ENCODE results near the gene GTF2F1.
A peak's percentile ranks its signal among the peaks of the same experiment; 100 is the strongest.
"Not testable (repeated sequence)": the region's sequence is repeated elsewhere in the genome, so short reads cannot be mapped to it uniquely, and the experiment has no call there.

The GTF2F1 gene

GRCh38 chr19:6417713-6418561, 25.0 kb upstream of the GTF2F1 start:
- DNase-seq = no peak

GRCh38 chr19:6416658-6417405, 23.9 kb upstream of the GTF2F1 start:
- no peak for DNase-seq

- no peak for DNase-seq
Measured at GRCh38 chr19:6415591-6416190, 22.7 kb upstream of the GTF2F1 start.

- no peak for DNase-seq
Measured at GRCh38 chr19:6414793-6415590, 22.0 kb upstream of the GTF2F1 start.

GRCh38 chr19:6413721-6414643, 21.0 kb upstream of the GTF2F1 start:
- DNase-seq = no peak

- no peak for DNase-seq
Measured at GRCh38 chr19:6413291-6413690, 20.3 kb upstream of the GTF2F1 start.

- DNase-seq = peak; percentile 58
Measured at GRCh38 chr19:6412447-6413091, 19.6 kb upstream of the GTF2F1 start.

- DNase-seq = no peak
Measured at GRCh38 chr19:6412061-6412446, 19.1 kb upstream of the GTF2F1 start.

- DNase-seq = no peak
Measured at GRCh38 chr19:6409346-6409745, 16.4 kb upstream of the GTF2F1 start.

GRCh38 chr19:6406401-6406800, 13.4 kb upstream of the GTF2F1 start:
- DNase-seq = no peak

GRCh38 chr19:6402837-6403608, 10.1 kb upstream of the GTF2F1 start:
- no peak for DNase-seq

GRCh38 chr19:6402058-6402457, 9.1 kb upstream of the GTF2F1 start:
- DNase-seq = no peak

- not testable (repeated sequence) for DNase-seq
Measured at GRCh38 chr19:6400062-6400944, 7.3 kb upstream of the GTF2F1 start.

- no peak for DNase-seq
Measured at GRCh38 chr19:6396305-6396704, 3.3 kb upstream of the GTF2F1 start.

- DNase-seq = no peak
Measured at GRCh38 chr19:6394831-6395230, 1.9 kb upstream of the GTF2F1 start.

- DNase-seq = peak; percentile 79
Measured at GRCh38 chr19:6393983-6394412, 1.0 kb upstream of the GTF2F1 start.

GRCh38 chr19:6392221-6393073, 517 bp downstream of the GTF2F1 start:
- no peak for DNase-seq

GRCh38 chr19:6387372-6387771, 5.6 kb downstream of the GTF2F1 start:
- DNase-seq = no peak

Measured in CD4-positive, alpha-beta T cell treated with Interleukin-10 for 1 hour (primary cell).